Hepatocyte (in vitro differentiated cells): ENCODE measurements around the gene THSD4.

Experiments
- EZH2 ChIP-seq: fragments of 200-600 bp; sonication (generic); IDR thresholded peaks from 2 replicates; pipeline ENCODE4 v1.6.1; 2016; ENCODE audit warnings: antibody characterized with exemption, mild to moderate bottlenecking, borderline replicate concordance
- EZH2phosphoT487 ChIP-seq: fragments of 200-600 bp; sonication (generic); IDR thresholded peaks from one replicate; pipeline ENCODE4 v1.6.1; 2018; ENCODE audit warnings: antibody characterized with exemption, mild to moderate bottlenecking, low read depth, moderate library complexity; ENCODE audit not compliant: unreplicated experiment, severe bottlenecking
- TF ChIP-seq, protein P1 (sequence below): fragments of 200-600 bp; sonication (generic); IDR thresholded peaks from 2 replicates; pipeline ENCODE4 v1.5.1; 2016; ENCODE audit warnings: antibody characterized with exemption, mild to moderate bottlenecking; ENCODE audit not compliant: poor library complexity

DNA sequence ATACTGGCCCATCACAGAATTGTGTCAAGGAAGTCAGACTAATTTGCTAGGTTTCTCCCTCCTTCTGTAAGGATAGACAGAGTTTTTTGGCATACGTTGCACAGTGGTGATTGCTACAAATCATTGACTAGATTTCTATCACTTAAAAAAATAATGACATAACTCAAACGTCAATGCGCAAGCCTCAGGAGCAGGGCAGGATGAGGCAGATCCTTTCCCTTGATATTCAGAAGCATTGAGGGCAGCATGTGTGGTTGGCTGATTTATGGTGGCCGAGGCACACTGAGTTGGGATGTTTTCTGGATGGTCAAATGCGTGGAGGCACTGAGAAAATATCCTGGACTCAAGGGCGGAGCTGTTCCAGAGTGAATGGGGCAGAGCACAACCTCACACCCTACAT is 14.4 kb downstream of the THSD4 start:
- TF ChIP-seq, protein P1, sequence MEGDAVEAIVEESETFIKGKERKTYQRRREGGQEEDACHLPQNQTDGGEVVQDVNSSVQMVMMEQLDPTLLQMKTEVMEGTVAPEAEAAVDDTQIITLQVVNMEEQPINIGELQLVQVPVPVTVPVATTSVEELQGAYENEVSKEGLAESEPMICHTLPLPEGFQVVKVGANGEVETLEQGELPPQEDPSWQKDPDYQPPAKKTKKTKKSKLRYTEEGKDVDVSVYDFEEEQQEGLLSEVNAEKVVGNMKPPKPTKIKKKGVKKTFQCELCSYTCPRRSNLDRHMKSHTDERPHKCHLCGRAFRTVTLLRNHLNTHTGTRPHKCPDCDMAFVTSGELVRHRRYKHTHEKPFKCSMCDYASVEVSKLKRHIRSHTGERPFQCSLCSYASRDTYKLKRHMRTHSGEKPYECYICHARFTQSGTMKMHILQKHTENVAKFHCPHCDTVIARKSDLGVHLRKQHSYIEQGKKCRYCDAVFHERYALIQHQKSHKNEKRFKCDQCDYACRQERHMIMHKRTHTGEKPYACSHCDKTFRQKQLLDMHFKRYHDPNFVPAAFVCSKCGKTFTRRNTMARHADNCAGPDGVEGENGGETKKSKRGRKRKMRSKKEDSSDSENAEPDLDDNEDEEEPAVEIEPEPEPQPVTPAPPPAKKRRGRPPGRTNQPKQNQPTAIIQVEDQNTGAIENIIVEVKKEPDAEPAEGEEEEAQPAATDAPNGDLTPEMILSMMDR: no peak
- TF ChIP-seq EZH2 (no peak), EZH2phosphoT487 (no peak)
